ENCODE results near the gene FAAP20. TPM values are rescaled to one million over a fixed set of nuclear protein-coding genes. Genes with fewer than 3 reads are reported as not detected.

FAAP20 gene
- total RNA-seq, 1 experiment from 2014 or later = 119 TPM

DNA sequence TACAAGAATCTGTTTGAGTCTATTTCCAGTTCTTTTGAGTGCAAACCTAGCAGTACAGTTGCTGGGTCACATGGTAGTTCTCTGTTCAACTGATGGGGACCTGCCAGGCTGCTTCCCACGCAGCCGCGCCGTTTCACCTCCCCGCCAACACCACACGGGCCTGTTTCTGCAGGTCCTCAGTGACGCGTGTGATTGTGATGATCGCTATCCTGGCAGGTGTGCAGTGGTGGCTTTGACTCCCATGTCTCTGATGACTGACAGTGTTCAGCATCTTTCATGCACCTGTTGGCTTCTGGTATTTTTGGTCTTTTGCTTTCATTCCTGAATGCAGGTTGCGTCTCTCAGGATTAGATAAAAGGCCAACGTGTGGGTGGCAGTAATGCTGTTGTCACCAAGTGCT is 41.6 kb downstream of the FAAP20 start:
- no peak overlapping the region for H3K27ac ChIP-seq (ENCODE audit: insufficient read length, low read depth, low read length)
- no peaks in the 10 kb centered on the region for H3K4me1 ChIP-seq (ENCODE audit: insufficient read depth, low read length)
- no peak overlapping the region for H3K4me2 ChIP-seq (ENCODE audit: insufficient read depth, insufficient read length, low read length)
- no peak overlapping the region for H2BK20ac ChIP-seq (ENCODE audit: low read depth, low read length, poor library complexity, severe bottlenecking)
- no peak for TF ChIP-seq CTCF (conservative IDR thresholded peaks at IDR 0.05)
- no peaks in the 10 kb centered on the region for H3K9me3 ChIP-seq (ENCODE audit: control insufficient read depth, low read depth, low read length)
- no peak overlapping the region for H3K56ac ChIP-seq (ENCODE audit: insufficient read length, low read depth, low read length)
- no peak for DNase-seq
- H2BK120ac ChIP-seq (ENCODE audit: low read depth, low read length, poor library complexity, severe bottlenecking) = no peak overlapping the region
- H3K9ac ChIP-seq (ENCODE audit: extremely low read depth, insufficient read length, low read length) = no peak overlapping the region
- no peak overlapping the region for H4K5ac ChIP-seq (ENCODE audit: insufficient read length, low read depth, low read length)
- Mint-ChIP-seq H3K4me1 (no peaks in the 10 kb centered on the region; a peak in 1 of 4 replicates), H3K9me3 (no peaks in the 10 kb centered on the region), H3K36me3 (ENCODE audit: insufficient read depth in 1 of 3, low read depth in 3 of 3) (peaks cover 14 to 58% (median 21%) of the 10 kb centered on the region in 3 experiments), H3K4me3 (no peak overlapping the region), H3K27ac (no peak overlapping the region), H3K27me3 (ENCODE audit: low read depth) (no peaks in the 10 kb centered on the region; the same call in 1 of the 2 replicates)
- H2AK5ac ChIP-seq (ENCODE audit: insufficient read length, low read length) = no peak overlapping the region
- H2BK15ac ChIP-seq (ENCODE audit: low read depth, low read length) = no peak overlapping the region
- no peak overlapping the region for H3K18ac ChIP-seq (ENCODE audit: insufficient read length, low read depth, low read length)
- no peaks in the 10 kb centered on the region; the same call in 1 of the 2 replicates for H3K79me2 ChIP-seq (ENCODE audit: insufficient read depth, low read length)
- H2BK5ac ChIP-seq (ENCODE audit: insufficient read length, low read length) = no peak overlapping the region
- H3K79me1 ChIP-seq (ENCODE audit: insufficient read depth, low read depth, low read length, poor library complexity, severe bottlenecking) = no peaks in the 10 kb centered on the region
- H3K23me2 ChIP-seq (ENCODE audit: insufficient read length, low read depth, low read length, poor library complexity, severe bottlenecking) = no peaks in the 10 kb centered on the region
- no CpG with 5 or more reads among the region's 11 CpGs for WGBS (ENCODE audit: extremely low coverage, insufficient read length, low lambda C conversion rate)
- no peak overlapping the region for H2AFZ ChIP-seq (ENCODE audit: low read length)
- H3K23ac ChIP-seq (ENCODE audit: insufficient read length, low read depth, low read length) = no peak overlapping the region
- H3K14ac ChIP-seq (ENCODE audit: insufficient read depth, low read length) = no peak overlapping the region
- peaks cover 3% of the 10 kb centered on the region for H4K20me1 ChIP-seq (ENCODE audit: control insufficient read depth, insufficient read depth, insufficient read length)
- H4K91ac ChIP-seq (ENCODE audit: insufficient read length, low read depth, low read length) = no peak overlapping the region
- H3K4ac ChIP-seq (ENCODE audit: low read depth, low read length) = no peak overlapping the region
- H4K8ac ChIP-seq (replicated peaks; ENCODE audit: insufficient read length, low read depth, low read length) = no peak overlapping the region
- H3K27me3 ChIP-seq (ENCODE audit: insufficient read depth, low read length) = no peaks in the 10 kb centered on the region
- H2BK12ac ChIP-seq (ENCODE audit: insufficient read length, low read depth, low read length) = no peak overlapping the region
- H3T11ph ChIP-seq (ENCODE audit: low read length) = no peak overlapping the region

Data from H9 (cell line).